Esophagus (tissue), 2 donors: Measurements from ENCODE around the gene CBX1. TPM values are rescaled to one million over a fixed set of nuclear protein-coding genes. Genes with fewer than 3 reads are reported as not detected.

Experiments used
- H3K27ac ChIP-seq, 2 donors: one replicate each; pipeline ENCODE4 v1.5.1; 2013; ENCODE audit warnings: low read depth in 2 of 2, mild to moderate bottlenecking in 2 of 2, inconsistent platforms in 1 of 2, low read length in 1 of 2, moderate library complexity in 1 of 2
- H3K27me3 ChIP-seq, 2 donors: one replicate each; pipeline ENCODE4 v1.6.1; 2013; ENCODE audit warnings: low read length in 2 of 2, control low read depth in 1 of 2, mild to moderate bottlenecking in 1 of 2; ENCODE audit not compliant: insufficient read depth in 2 of 2, control insufficient read depth in 1 of 2
- H3K36me3 ChIP-seq, 2 donors: one replicate each; pipeline ENCODE4 v1.6.1; 2013; ENCODE audit warnings: low read length in 1 of 2; ENCODE audit not compliant: control insufficient read depth in 2 of 2, insufficient read depth in 2 of 2
- H3K4me1 ChIP-seq, 2 donors: one replicate each; pipeline ENCODE4 v1.6.1; 2013; ENCODE audit warnings: low read length in 1 of 2; ENCODE audit not compliant: control insufficient read depth in 2 of 2, insufficient read depth in 2 of 2
- H3K4me3 ChIP-seq, 2 donors: one replicate each; pipeline ENCODE4 v1.5.1; 2013; ENCODE audit warnings: low read length in 2 of 2, mild to moderate bottlenecking in 2 of 2, low read depth in 1 of 2, moderate library complexity in 1 of 2
- H3K9me3 ChIP-seq, 2 donors: one replicate each; pipeline ENCODE4 v1.6.1; 2013; ENCODE audit warnings: mild to moderate bottlenecking in 2 of 2, low read depth in 1 of 2, low read length in 1 of 2, moderate library complexity in 1 of 2; ENCODE audit not compliant: control insufficient read depth in 2 of 2, insufficient read depth in 1 of 2
- WGBS, 2 donors: extraction: QIAGEN DNeasy Blood & Tissue Kit; methylation state at CpG; one replicate each; pipeline ENCODE4 v1.1.7; 2013; 5-methylcytosine and 5-hydroxymethylcytosine counted together
- polyA plus RNA-seq, 2 donors: library from polyadenylated mRNA; stranded (reverse); fragments of 200-250 nt; gene quantifications; one replicate each; pipeline ENCODE4 v1.2.3, GENCODE V29; 2013
- donor health status: healthy with polysubstance abuse.
- donor health status: Bipolar disorder and iron deficiency.

CBX1 gene
- polyA plus RNA-seq, 2 donors = 16.4 to 29.9 TPM

DNA sequence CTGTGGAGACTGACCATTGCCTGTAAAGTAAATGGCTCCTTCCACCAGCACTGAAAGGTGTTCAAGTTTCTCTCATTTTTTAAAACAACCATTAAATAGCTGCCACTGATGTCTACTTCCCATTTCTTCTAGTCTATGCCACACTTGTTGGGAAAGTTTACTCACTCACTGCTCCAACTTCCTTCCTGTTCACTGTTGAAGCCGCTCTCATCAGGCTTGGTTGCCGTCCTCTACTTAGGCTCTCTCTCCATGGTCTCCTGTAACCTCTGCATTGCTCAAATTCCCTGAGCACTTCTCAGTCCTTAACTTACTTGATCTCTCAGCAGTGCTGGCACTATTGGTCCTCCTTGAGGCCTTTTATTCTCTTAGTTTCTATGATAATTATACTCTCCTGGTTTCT, 38.7 kb upstream of the CBX1 start:
- 66 to 73% methylated on average over 2 of the region's 2 CpGs for WGBS, 2 donors
- no peaks in the 10 kb centered on the region for H3K9me3 ChIP-seq

DNA sequence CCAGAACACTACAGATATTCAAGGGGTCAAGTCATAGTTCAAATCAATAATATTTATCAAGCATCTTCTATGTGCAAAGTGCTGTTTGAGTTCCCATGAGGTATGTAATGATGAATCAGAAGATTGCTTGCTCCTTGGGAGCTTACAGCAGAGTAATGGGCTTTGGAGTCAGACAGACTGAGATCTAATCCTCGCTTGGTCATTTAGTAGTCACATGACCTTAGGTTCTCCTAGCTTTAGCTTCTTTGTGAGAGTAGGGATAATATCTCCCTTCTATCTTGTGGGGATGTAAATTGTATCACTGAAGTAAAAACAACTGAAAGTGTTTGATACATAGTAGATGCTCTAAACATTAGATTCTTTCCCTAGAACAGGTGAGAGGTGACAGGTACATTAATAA, 36.4 kb upstream of the CBX1 start:
- Histone ChIP-seq H3K36me3 (no peaks in the 10 kb centered on the region), H3K27ac (no peak overlapping the region), H3K4me3 (no peak overlapping the region), H3K9me3 (no peaks in the 10 kb centered on the region), H3K4me1 (no peaks in the 10 kb centered on the region), H3K27me3 (no peaks in the 10 kb centered on the region)
- 75 to 83% methylated on average over 1 of the region's 1 CpG for WGBS, 2 donors

More for the DNA sequence above, 38.7 kb upstream of the CBX1 start:
- Histone ChIP-seq H3K4me1 (no peaks in the 10 kb centered on the region), H3K36me3 (no peaks in the 10 kb centered on the region), H3K27me3 (no peaks in the 10 kb centered on the region), H3K4me3 (no peak overlapping the region), H3K27ac (no peak overlapping the region)

DNA sequence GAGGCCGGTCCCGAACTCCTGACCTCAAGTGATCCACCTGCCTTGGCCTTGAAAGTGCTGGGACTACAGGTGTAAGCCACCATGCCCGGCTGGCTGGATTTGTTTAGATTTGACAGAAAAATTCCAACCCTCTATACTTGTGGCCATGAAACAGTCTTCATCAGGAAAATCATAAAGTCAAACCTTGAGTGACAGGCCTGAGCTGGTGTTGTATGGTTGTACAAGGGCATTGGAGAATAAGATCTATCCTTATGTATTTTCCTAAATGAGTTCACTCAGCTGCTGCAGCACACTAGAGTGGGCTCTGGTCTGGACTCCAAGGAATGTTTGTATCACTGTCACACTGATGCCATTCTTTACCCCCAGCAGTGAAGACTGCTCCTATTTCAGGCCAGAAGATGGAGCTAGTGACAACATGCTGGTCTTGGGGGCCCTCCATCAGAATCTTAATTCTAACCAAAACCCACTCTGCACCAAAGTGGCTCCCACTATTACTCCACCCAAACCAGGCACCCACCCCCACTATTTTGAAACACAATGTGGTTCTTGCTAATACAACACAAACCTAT, 33.7 kb upstream of the CBX1 start:
- Histone ChIP-seq H3K9me3 (no peaks in the 10 kb centered on the region), H3K36me3 (no peaks in the 10 kb centered on the region), H3K27ac (no peak overlapping the region), H3K27me3 (no peaks in the 10 kb centered on the region), H3K4me1 (no peaks in the 10 kb centered on the region), H3K4me3 (no peak overlapping the region)
- WGBS, 2 donors = 81 to 87% methylated on average over 3 of the region's 3 CpGs

DNA sequence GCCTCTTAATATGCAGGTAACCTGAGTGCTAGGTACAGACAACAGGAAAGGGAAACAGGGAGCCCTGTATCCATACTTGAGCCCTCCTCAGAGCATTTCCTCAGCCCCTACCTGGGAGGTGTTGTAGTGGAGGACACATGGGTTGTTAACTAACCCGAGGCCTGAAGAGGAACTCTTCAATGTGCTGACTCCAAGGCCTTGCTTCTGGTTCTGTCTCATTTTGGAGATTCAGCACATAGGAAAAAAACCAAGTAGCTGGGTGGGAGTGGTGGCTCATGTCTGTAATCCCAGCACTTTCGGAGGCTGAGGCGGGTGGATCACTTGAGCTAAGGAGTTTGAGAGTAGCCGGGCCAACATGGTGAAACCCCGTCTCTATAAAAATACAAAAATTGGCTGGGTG, 31.1 kb upstream of the CBX1 start:
- no peaks in the 10 kb centered on the region for H3K4me1 ChIP-seq
- H3K36me3 ChIP-seq = no peaks in the 10 kb centered on the region
- WGBS, 2 donors = 72 to 87% methylated on average over 5 of the region's 5 CpGs
- no peaks in the 10 kb centered on the region for H3K27me3 ChIP-seq
- H3K4me3 ChIP-seq = no peak overlapping the region
- no peak overlapping the region for H3K27ac ChIP-seq
- no peaks in the 10 kb centered on the region for H3K9me3 ChIP-seq

DNA sequence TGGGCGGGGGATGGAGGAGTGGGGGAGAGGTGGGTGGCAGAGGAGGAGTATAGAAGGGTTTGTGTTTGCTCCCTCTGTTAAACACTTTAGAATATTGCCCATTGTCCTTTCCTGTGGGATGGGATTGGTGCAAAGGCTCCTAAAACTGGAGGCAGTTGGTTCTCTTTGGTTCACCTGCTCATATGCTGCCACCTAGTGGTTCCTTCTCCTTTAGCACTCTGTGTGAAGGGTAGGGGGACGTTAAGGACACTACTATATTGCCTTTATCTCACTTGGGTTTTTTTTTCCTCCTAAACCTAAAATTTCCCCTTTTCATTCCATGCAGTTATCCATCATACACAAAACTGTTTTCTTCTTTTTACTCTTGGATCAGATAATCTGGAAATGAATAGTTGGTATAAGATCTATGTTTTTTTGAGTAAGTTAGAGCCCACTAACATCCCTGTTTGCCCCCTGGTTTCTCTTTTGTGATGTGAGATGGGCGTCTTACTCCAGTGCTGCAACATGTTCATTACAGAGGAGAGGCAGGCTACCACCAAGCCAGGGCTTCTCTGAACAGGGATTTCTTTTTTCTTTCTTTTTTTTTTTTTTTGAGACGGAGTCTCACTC, 30.0 kb upstream of the CBX1 start:
- Histone ChIP-seq H3K36me3 (peaks cover 0 to 5% of the 10 kb centered on the region in 2 donors), H3K27me3 (no peaks in the 10 kb centered on the region), H3K4me1 (no peaks in the 10 kb centered on the region), H3K9me3 (no peaks in the 10 kb centered on the region), H3K4me3 (no peak overlapping the region), H3K27ac (no peak overlapping the region)
- WGBS, 2 donors = 48% methylated on average over 4 of the region's 4 CpGs

DNA sequence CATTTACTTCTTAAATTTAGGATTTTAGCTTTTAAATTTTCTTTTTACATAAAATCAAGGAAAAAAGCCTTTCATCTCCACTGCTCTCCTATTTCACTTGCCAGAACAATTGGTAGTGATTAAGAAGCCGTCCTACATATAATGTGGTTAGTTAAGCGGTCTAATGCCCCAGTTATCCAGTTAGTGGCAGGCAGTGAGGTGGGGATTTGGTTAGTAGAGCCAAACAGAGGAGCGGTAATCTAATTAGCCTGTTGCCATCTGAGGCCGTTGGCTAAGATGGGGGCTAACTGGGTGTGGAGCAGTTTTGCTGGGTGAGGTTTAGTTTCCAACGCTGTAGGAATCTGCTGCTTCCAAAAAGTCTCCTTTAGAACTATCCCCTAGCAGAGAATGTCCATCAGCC, 28.7 kb upstream of the CBX1 start:
- Histone ChIP-seq H3K4me3 (no peak overlapping the region), H3K9me3 (no peaks in the 10 kb centered on the region), H3K27me3 (no peaks in the 10 kb centered on the region), H3K4me1 (no peaks in the 10 kb centered on the region), H3K27ac (no peak overlapping the region), H3K36me3 (peaks cover 1 to 6% of the 10 kb centered on the region in 2 donors)
- WGBS, 2 donors = 71 to 75% methylated on average over 5 of the region's 5 CpGs

DNA sequence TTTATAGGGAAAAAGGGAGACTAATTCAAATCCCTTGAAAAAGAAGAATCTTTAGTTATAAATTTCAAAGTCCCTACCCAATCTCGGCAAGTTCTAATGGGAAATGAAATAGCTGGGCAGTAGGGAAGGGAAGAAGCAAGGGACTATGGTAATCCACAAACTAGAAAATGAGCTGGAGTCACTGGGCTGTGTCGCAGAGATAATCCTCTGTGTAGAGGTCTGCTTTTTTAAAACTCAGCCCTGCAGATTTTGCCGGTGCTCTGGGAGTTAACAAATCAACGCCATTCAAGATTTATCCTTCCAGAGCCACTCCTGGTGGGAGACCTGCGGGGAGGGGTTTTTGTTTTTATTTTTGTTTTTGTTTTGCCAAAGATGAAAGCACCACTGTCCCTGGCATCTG, 27.1 kb upstream of the CBX1 start:
- H3K4me1 ChIP-seq = no peaks in the 10 kb centered on the region
- 67 to 71% methylated on average over 5 of the region's 5 CpGs for WGBS, 2 donors
- no peak overlapping the region for H3K4me3 ChIP-seq
- peaks cover 1 to 6% of the 10 kb centered on the region in 2 donors for H3K36me3 ChIP-seq
- no peaks in the 10 kb centered on the region for H3K27me3 ChIP-seq
- H3K9me3 ChIP-seq = no peaks in the 10 kb centered on the region
- no peak overlapping the region for H3K27ac ChIP-seq

DNA sequence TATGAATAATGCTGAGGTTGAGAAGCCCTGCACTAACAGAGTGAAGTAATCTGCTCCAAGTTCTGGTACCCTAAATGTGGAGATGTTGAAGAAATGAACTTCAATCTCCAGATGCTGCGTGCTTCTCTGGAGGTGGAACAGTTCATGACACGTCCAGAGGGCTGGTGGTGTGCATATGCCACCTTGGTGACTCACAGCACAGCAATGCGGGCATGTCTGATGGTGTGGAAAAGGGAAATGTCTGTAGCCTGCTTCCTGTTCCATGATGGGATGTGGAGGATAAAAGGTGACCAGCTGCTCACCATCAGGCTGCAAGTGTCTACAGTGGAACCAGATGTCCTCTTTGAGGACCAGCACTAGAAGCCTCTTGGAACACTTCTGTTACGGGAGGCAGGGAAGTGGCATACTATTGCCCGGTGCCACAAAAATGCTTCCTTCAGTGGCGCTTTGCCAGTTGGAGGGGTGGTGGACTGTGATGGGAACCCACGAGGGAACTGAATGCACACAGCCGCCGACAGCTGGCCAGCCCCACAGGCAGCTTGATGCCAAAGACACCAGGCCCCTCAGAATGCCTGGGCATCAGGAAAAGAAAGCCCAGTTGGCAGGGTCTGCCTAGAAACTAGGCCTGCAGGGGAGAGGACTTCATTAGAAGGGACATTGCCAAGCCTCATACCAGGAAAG, 26.2 kb upstream of the CBX1 start:
- H3K9me3 ChIP-seq = no peaks in the 10 kb centered on the region
- no peak overlapping the region for H3K27ac ChIP-seq
- no peaks in the 10 kb centered on the region for H3K27me3 ChIP-seq
- peaks cover 4 to 10% of the 10 kb centered on the region in 2 donors for H3K36me3 ChIP-seq
- 46 to 60% methylated on average over 9 of the region's 9 CpGs for WGBS, 2 donors
- no peaks in the 10 kb centered on the region for H3K4me1 ChIP-seq
- no peak overlapping the region for H3K4me3 ChIP-seq

DNA sequence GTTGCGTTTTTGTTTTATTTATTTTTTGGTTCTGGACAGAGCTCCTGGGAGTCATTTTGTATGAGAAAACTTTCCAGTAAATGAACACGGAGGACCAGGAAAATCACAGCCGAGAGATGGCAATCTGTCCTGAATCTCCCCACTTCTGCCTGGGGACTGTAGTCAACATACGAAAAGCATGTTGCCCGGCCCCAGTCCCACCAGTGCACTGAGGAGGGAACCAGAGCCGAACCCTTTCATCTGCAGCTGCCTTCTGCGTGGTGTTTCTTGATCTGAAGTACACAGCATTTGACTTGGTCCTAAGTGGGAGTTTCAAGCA, 25.2 kb upstream of the CBX1 start:
- 82% methylated on average over 7 of the region's 7 CpGs for WGBS, 2 donors
- Histone ChIP-seq H3K36me3 (peaks cover 14 to 18% of the 10 kb centered on the region in 2 donors), H3K4me3 (no peak overlapping the region), H3K9me3 (no peaks in the 10 kb centered on the region), H3K27ac (no peak overlapping the region), H3K27me3 (no peaks in the 10 kb centered on the region), H3K4me1 (no peaks in the 10 kb centered on the region)
